Measurements from ENCODE around the gene ILKAP.

- TF ChIP-seq EZH2 (optimal IDR thresholded peaks at IDR 0.05; ENCODE audit: low read depth, low read length) (no peak), EZH2phosphoT487 (IDR thresholded peaks at IDR 0.05; ENCODE audit: low read length) (no peak)
- TF ChIP-seq, protein P1, sequence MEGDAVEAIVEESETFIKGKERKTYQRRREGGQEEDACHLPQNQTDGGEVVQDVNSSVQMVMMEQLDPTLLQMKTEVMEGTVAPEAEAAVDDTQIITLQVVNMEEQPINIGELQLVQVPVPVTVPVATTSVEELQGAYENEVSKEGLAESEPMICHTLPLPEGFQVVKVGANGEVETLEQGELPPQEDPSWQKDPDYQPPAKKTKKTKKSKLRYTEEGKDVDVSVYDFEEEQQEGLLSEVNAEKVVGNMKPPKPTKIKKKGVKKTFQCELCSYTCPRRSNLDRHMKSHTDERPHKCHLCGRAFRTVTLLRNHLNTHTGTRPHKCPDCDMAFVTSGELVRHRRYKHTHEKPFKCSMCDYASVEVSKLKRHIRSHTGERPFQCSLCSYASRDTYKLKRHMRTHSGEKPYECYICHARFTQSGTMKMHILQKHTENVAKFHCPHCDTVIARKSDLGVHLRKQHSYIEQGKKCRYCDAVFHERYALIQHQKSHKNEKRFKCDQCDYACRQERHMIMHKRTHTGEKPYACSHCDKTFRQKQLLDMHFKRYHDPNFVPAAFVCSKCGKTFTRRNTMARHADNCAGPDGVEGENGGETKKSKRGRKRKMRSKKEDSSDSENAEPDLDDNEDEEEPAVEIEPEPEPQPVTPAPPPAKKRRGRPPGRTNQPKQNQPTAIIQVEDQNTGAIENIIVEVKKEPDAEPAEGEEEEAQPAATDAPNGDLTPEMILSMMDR (IDR thresholded peaks at IDR 0.05; ENCODE audit: low read length): no peak
These were observed 56.5 kb downstream of the ILKAP start for GRCh38 chr2:238146884-238147544.

All from MM.1S (cell line).